Activated CD4-positive, alpha-beta memory T cell treated with anti-CD3 and anti-CD28 coated beads for 36 hours (primary cell): ENCODE measurements around the gene ADGRL2. TPM values are rescaled to one million over a fixed set of nuclear protein-coding genes. Genes with fewer than 3 reads are reported as not detected.

ENCODE experiments used
- CTCF ChIA-PET: fragments of 350-600 bp; sonication (Branson Sonifier 250); formaldehyde crosslinking; loops from one replicate; lab custom pipeline; 2021; ENCODE audit warnings: antibody characterized with exemption, inconsistent platforms; lab: Charles Lee
- POLR2A ChIA-PET: fragments of 350-600 bp; sonication (Branson Sonifier 250); formaldehyde crosslinking; loops from one replicate; lab custom pipeline; 2021; ENCODE audit warnings: antibody characterized with exemption; lab: Charles Lee
- DNase-seq: peaks from one replicate; pipeline ENCODE4 v3.0.0-alpha.2; 2020
- H3K27ac Mint-ChIP-seq: one replicate; pipeline ENCODE4 v1.8.0; 2021; ENCODE audit warnings: mixed read lengths
- H3K27me3 Mint-ChIP-seq: one replicate; pipeline ENCODE4 v1.8.0; 2021; ENCODE audit warnings: mixed read lengths
- H3K36me3 Mint-ChIP-seq: one replicate; pipeline ENCODE4 v1.8.0; 2021; ENCODE audit warnings: mixed read lengths
- H3K4me1 Mint-ChIP-seq: one replicate; pipeline ENCODE4 v1.8.0; 2021; ENCODE audit warnings: low read depth, mixed read lengths
- H3K4me3 Mint-ChIP-seq: one replicate; pipeline ENCODE4 v1.8.0; 2021; ENCODE audit warnings: mild to moderate bottlenecking, mixed read lengths
- H3K9me3 Mint-ChIP-seq: one replicate; pipeline ENCODE4 v1.8.0; 2021; ENCODE audit warnings: mixed read lengths
- intact Hi-C: fragments of 100-400 bp; cut with micrococcal nuclease; formaldehyde crosslinking; loops from one replicate; pipeline ENCODE4 v1.15.1; 2023
- total RNA-seq, 2 experiments: library from RNA; stranded (reverse); gene quantifications; one replicate each; pipeline ENCODE4 v1.2.3, GENCODE V29; 2021

ADGRL2 gene
- total RNA-seq, 2 experiments from 2014 or later, result not detected

DNA sequence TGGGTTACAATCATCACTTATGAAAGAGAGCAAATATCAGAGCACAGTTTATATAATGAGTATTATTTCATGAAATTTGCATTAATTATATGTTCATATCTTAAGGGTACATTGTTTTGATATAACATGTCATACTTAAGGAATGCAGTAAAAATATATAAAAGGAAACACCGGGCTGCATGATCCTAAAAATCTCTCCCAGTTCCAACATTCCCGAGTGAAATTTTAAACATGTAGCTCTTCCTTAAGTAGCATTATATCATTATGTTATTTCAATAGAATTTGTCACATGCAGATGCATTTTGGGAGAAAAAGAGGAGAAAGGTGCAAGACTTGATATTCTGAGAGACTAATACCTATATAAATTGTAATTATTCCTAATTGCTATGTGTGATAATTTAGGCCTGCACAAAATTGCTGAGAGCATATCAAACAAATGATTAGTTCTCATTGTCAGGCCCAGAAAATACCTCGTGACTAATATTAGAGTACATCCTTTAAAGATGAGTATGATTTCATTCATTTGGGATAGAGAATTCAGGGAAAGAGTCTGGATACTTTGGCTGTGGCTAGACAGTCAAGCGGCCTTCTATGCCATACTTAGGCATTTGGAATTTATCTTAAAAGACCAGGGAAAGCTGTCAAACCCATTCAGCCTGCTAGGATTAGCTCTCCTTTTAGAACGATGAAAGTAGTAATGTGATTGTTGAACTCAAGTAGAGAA, 86.8 kb downstream of the ADGRL2 start:
- no peaks in the 10 kb centered on the region for H3K4me1 Mint-ChIP-seq
- no peaks in the 10 kb centered on the region for H3K36me3 Mint-ChIP-seq
- no peaks in the 10 kb centered on the region for H3K27me3 Mint-ChIP-seq
- H3K4me3 Mint-ChIP-seq, result no peak overlapping the region
- H3K27ac Mint-ChIP-seq, result no peak overlapping the region
- intact Hi-C loops, result no loop called here
- no peak for DNase-seq
- ChIA-PET POLR2A (no interaction called here), CTCF (no interaction called here)
- H3K9me3 Mint-ChIP-seq, result no peaks in the 10 kb centered on the region

DNA sequence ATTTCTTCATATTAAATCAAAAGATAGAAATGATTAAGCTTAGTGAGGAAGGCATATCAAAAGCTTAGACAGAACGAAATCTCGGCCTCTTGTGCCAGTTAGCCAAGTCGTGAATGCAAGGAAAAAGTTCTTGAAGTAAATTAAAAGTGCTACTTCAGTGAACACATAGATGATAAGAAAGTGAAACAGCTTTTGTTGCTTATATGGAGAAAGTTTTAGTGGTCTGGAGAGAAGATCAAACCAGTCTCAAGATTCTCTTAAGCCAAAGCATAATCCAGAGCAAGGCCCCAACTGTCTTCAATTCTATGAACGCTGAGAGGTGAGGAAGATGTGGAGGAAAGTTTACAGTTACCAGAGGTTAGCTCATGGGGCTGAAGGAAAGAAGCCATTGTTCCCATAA, 88.4 kb downstream of the ADGRL2 start:
- Mint-ChIP-seq H3K4me1 (no peaks in the 10 kb centered on the region), H3K4me3 (no peak overlapping the region), H3K9me3 (no peaks in the 10 kb centered on the region), H3K27ac (no peak overlapping the region), H3K36me3 (no peaks in the 10 kb centered on the region), H3K27me3 (no peaks in the 10 kb centered on the region)
- ChIA-PET POLR2A (no interaction called here), CTCF (no interaction called here)
- intact Hi-C loops, result no loop called here
- no peak for DNase-seq

DNA sequence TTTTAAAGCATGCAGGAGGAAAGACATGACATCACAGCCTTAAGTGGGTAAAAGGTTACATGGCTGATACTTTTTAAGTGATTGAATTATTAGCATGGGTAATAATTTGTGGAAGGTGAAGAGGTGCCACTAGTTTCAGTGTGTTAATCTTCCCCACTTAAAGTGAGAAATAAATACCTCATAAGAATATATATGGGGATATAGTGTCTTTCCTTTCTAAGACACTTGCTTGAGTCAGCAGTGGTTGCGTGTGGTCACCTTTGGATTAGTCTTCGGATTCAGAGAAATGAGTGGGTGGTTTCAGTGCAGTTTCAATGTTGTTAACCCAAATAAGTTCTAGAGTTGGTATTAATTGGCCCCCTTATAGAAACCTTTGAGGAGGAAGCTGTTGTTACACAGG, 94.1 kb downstream of the ADGRL2 start:
- H3K27me3 Mint-ChIP-seq, result no peaks in the 10 kb centered on the region
- ChIA-PET CTCF (no interaction called here), POLR2A (no interaction called here)
- DNase-seq, result no peak
- no peaks in the 10 kb centered on the region for H3K4me1 Mint-ChIP-seq
- no peaks in the 10 kb centered on the region for H3K36me3 Mint-ChIP-seq
- H3K27ac Mint-ChIP-seq, result no peak overlapping the region
- H3K9me3 Mint-ChIP-seq, result no peaks in the 10 kb centered on the region
- H3K4me3 Mint-ChIP-seq, result no peak overlapping the region
- intact Hi-C loops, result no loop called here

DNA sequence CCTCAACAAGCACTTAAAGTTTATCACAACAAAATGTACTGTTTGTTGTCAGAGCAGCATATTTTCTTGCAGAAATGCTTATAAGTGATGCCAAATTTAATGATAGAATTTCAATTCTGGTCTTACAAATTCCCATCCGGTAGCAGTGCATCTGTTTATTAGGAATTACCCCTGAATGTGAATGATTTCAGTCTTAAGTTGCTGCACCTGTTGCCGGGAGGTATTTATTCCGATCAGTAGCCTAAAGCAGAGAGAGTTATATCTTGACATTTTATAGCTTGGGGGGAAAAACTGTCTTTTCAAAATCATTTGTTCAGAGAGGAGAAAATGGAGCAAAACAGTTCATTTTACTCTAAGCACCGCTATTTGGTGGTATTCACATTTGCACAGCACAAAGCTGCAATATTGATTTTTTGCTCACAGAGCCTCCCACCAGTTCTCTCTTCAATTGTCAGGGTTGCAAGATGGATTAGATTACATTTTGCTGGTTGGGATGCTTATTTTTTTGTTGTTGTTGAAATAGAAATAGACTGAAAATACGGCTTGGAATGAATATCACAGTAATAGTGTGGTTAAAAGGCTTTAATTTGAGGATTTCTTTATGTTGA, 98.6 kb downstream of the ADGRL2 start:
- intact Hi-C loops, result no loop called here
- no peaks in the 10 kb centered on the region for H3K27me3 Mint-ChIP-seq
- H3K27ac Mint-ChIP-seq, result no peak overlapping the region
- DNase-seq, result no peak
- H3K36me3 Mint-ChIP-seq, result no peaks in the 10 kb centered on the region
- no peaks in the 10 kb centered on the region for H3K4me1 Mint-ChIP-seq
- ChIA-PET CTCF (no interaction called here), POLR2A (no interaction called here)
- no peak overlapping the region for H3K4me3 Mint-ChIP-seq
- no peaks in the 10 kb centered on the region for H3K9me3 Mint-ChIP-seq

DNA sequence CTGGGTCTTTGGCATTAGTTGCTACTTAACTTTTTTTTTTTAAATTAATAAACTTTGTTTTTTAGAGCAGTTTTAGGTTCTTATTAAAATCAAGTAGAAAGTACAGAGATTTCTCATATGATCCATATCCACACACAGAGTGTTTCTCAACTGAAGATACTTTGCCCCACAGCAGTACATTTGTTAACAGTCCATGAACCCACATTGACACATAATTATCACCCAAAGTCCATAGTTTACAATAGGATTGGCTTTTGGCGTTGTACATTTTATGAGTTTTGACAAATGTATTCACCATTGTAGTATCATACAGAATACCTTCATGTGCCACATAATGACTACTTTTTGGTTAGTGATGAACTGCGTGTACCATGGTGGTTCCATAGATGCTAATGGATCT, 106.8 kb downstream of the ADGRL2 start:
- H3K9me3 Mint-ChIP-seq, result no peaks in the 10 kb centered on the region
- ChIA-PET CTCF (no interaction called here), POLR2A (no interaction called here)
- H3K4me1 Mint-ChIP-seq, result no peaks in the 10 kb centered on the region
- H3K4me3 Mint-ChIP-seq, result no peak overlapping the region
- no peaks in the 10 kb centered on the region for H3K36me3 Mint-ChIP-seq
- no peak overlapping the region for H3K27ac Mint-ChIP-seq
- DNase-seq, result no peak
- no peaks in the 10 kb centered on the region for H3K27me3 Mint-ChIP-seq
- intact Hi-C loops, result no loop called here

DNA sequence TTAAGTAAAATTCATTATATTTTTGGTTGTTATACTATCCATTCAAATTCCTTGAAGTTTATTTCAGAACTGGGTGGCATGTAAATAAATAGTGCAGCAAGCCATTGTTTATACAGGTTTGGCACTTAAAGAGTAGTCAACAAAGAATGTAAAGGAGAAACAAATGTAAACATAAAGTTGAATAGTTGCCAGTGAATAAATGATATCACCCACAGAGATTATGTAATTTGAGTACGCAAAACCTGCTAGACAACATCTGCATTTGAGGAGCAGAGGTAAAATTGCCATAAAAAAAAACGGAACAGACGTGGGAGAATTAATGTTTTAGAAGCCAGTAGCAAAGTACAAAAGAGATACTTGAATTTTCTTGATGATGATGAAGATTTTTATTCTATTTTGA, 111.6 kb downstream of the ADGRL2 start:
- POLR2A ChIA-PET, result no interaction called here
- Mint-ChIP-seq H3K4me1 (no peaks in the 10 kb centered on the region), H3K27me3 (no peaks in the 10 kb centered on the region), H3K9me3 (no peaks in the 10 kb centered on the region), H3K4me3 (no peak overlapping the region), H3K36me3 (no peaks in the 10 kb centered on the region), H3K27ac (no peak overlapping the region)
- intact Hi-C loops, result no loop called here
- CTCF ChIA-PET, result no interaction called here
- no peak for DNase-seq

DNA sequence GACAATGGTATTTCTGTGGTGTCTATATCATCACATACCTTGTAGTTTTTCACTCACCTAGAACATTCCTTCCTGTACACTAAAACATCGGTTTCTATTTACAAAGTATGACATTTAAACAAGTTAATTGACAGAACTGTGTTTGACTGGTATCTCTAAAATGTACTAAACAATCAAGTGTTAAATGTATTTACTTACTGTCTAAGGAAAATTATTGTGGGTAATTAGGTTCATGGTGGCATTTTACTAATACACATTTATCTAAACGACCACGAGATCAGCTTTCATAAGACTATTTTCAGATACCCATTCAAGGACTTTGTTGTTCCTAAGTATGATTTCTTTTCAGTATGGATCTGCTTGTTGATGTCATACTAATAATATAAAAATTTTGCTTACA, 115.2 kb downstream of the ADGRL2 start:
- H3K9me3 Mint-ChIP-seq, result no peaks in the 10 kb centered on the region
- DNase-seq, result no peak
- no peak overlapping the region for H3K27ac Mint-ChIP-seq
- H3K4me1 Mint-ChIP-seq, result no peaks in the 10 kb centered on the region
- H3K27me3 Mint-ChIP-seq, result no peaks in the 10 kb centered on the region
- CTCF ChIA-PET, result no interaction called here
- POLR2A ChIA-PET, result no interaction called here
- H3K4me3 Mint-ChIP-seq, result no peak overlapping the region
- intact Hi-C loops, result no loop called here
- H3K36me3 Mint-ChIP-seq, result no peaks in the 10 kb centered on the region

DNA sequence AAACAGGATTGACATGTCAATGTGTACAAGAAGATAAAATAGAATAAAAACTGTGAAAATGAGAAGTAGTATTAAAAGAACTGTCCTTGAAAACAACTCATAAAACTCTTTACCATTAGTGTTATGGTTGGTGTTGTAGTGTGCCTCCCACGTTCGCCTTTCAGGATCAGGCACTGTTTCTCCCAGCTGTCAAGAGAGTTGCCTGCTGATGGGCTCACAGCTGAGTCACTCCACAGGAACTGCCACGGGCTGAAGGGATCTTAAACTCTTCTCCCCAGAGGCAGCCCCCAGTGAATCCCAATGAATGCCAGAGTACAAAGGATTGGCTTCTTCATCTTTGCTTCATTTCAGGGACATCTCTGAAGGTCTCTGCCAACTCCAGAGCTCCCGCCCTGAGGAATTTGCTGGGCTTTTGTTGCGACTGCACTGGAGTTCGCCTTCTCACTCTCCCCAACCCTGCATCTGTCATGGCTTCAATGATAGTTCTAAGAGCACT, 119.6 kb downstream of the ADGRL2 start:
- intact Hi-C loops, result no loop called here

DNA sequence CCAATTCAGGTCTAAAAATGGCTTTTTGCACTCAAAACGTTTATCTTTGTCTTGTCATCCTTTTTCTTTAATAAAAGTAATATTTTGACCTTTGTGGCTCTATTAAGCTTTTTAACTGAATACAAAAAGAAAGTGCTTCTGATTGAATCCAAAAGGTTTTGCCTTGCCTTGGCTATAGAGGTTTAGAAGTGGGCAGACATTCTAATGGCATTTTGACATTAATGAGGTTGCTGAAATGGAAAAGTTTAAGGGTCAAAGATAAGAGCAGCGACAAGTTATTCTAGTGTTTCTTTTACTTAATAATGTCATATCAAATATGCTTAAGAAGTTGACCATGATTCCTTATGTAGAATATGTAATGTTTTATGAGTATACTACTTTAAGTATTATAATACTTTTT, 120.2 kb downstream of the ADGRL2 start:
- H3K4me1 Mint-ChIP-seq, result no peaks in the 10 kb centered on the region
- H3K27ac Mint-ChIP-seq, result no peak overlapping the region
- H3K9me3 Mint-ChIP-seq, result no peaks in the 10 kb centered on the region
- H3K36me3 Mint-ChIP-seq, result no peaks in the 10 kb centered on the region
- no peaks in the 10 kb centered on the region for H3K27me3 Mint-ChIP-seq
- ChIA-PET POLR2A (no interaction called here), CTCF (no interaction called here)
- H3K4me3 Mint-ChIP-seq, result no peak overlapping the region
- intact Hi-C loops, result no loop called here
- DNase-seq, result no peak

More for the DNA sequence above, 119.6 kb downstream of the ADGRL2 start:
- ChIA-PET CTCF (no interaction called here), POLR2A (no interaction called here)
- Mint-ChIP-seq H3K4me3 (no peak overlapping the region), H3K4me1 (no peaks in the 10 kb centered on the region), H3K27ac (no peak overlapping the region), H3K36me3 (no peaks in the 10 kb centered on the region), H3K27me3 (no peaks in the 10 kb centered on the region), H3K9me3 (no peaks in the 10 kb centered on the region)
- no peak for DNase-seq

DNA sequence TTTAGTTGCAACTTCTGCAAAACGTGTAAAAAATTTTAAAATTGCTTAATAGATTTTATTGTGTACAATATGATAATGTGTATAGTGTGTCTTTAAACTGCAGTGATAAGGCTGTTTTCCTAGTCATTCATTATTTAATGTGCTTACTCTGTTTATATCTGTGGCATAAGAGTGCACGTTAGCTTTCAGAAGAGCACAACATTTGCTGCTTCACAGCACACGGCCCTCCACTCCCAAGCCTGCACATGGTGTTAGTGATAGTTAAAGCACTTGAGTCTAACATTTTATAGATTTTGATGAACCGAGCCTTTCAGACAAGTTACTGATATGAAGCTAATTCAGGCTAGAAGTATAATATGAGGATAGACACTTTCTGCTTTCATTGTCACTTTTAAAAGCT, 120.6 kb downstream of the ADGRL2 start:
- H3K27me3 Mint-ChIP-seq, result no peaks in the 10 kb centered on the region
- ChIA-PET POLR2A (no interaction called here), CTCF (no interaction called here)
- intact Hi-C loops, result no loop called here
- no peaks in the 10 kb centered on the region for H3K36me3 Mint-ChIP-seq
- no peaks in the 10 kb centered on the region for H3K9me3 Mint-ChIP-seq
- H3K27ac Mint-ChIP-seq, result no peak overlapping the region
- DNase-seq, result no peak
- no peak overlapping the region for H3K4me3 Mint-ChIP-seq
- no peaks in the 10 kb centered on the region for H3K4me1 Mint-ChIP-seq

DNA sequence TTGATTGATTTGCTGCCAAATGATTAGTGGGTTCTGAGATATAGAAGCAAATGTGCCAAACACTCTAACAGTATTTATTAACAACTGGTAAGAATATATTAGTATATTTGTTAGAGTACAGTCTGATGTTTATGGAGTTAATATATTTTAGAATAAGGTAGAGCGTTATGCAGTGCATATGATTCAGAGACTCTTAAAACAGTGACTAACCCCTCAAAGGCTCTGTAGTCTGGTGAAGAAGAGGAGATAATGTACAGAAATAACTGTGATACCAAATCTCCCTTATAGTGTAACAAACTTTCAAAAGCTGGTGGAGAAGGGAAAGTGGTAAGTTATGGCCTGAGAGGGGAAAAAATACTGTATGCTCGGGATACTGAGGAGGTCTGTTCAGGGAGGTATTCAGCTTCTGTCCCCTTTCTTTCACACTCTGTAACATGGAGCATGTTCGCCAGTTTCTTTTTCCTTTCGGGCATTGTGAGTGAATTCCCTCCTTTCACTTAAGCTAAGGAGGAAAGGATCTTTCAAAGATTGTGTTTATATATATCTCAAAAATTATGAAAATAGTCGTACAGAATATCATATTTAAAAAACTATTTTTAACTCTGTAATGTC, 121.2 kb downstream of the ADGRL2 start:
- Mint-ChIP-seq H3K9me3 (no peaks in the 10 kb centered on the region), H3K4me1 (no peaks in the 10 kb centered on the region), H3K27ac (no peak overlapping the region), H3K4me3 (no peak overlapping the region), H3K27me3 (no peaks in the 10 kb centered on the region), H3K36me3 (no peaks in the 10 kb centered on the region)
- CTCF ChIA-PET, result no interaction called here
- intact Hi-C loops, result no loop called here
- no peak for DNase-seq
- POLR2A ChIA-PET, result no interaction called here

DNA sequence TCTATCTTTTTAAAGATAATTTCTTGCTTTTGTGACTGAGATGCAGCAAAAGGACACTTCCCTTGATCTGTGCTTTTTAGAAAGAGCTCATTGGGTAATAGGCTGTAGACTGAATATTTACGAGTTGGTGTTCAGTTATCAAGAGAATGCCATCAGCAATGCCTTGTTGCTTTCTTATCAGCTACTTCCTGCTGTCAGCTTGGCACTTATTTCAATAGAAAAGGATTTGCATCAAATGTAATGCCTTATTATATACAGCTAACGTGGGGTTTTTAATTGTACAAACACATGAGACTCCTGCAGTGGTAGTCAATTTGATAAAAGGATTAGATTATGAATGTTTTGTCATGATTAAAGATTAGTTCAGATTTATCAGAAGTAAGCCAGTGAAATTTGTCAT, 122.2 kb downstream of the ADGRL2 start:
- no peak overlapping the region for H3K27ac Mint-ChIP-seq
- H3K4me1 Mint-ChIP-seq, result no peaks in the 10 kb centered on the region
- no peak overlapping the region for H3K4me3 Mint-ChIP-seq
- H3K36me3 Mint-ChIP-seq, result no peaks in the 10 kb centered on the region
- H3K27me3 Mint-ChIP-seq, result no peaks in the 10 kb centered on the region
- CTCF ChIA-PET, result no interaction called here
- POLR2A ChIA-PET, result no interaction called here
- intact Hi-C loops, result no loop called here
- no peak for DNase-seq
- H3K9me3 Mint-ChIP-seq, result no peaks in the 10 kb centered on the region

DNA sequence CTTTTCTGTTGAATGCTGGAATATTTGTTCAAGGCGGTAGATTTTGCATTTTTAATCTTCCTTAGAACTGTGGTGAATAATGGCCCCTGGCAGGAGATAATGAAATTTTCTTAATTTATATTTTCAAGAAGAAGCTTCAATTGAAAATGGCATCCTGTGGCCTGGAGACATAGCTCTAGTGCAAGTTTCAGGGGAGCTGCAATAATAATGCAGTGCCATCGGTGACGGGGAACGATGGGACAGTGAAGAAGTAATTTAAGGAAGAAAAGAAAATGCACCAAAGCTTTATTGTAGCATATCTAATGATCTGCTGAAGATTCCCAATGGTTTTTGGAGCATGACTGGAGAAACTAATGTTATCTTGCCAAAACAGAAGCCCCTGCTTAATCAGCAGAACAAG, 128.4 kb downstream of the ADGRL2 start:
- no peaks in the 10 kb centered on the region for H3K27me3 Mint-ChIP-seq
- POLR2A ChIA-PET, result no interaction called here
- H3K27ac Mint-ChIP-seq, result no peak overlapping the region

More for the DNA sequence above, 128.4 kb downstream of the ADGRL2 start:
- Mint-ChIP-seq H3K9me3 (no peaks in the 10 kb centered on the region), H3K4me3 (no peak overlapping the region), H3K4me1 (no peaks in the 10 kb centered on the region), H3K36me3 (no peaks in the 10 kb centered on the region)
- DNase-seq, result no peak
- intact Hi-C loops, result no loop called here
- CTCF ChIA-PET, result no interaction called here
